ENCODE results near the gene UBD. TPM values are rescaled to one million over a fixed set of nuclear protein-coding genes. Genes with fewer than 3 reads are reported as not detected.

Gene UBD
- polyA plus RNA-seq = 10 to 100 TPM in 2 of 4 donors, 1 to 10 TPM in 1, not detected in 1; 4.6 to 20.0 (median 17.0) TPM
- long read RNA-seq, donor 1, transcript UBD-203 (2 exons, 1,087 nt) = major isoform, 49 of 54 reads
- long read RNA-seq, donor 1, partial matches to known transcripts = 0 of 54 reads
- long read RNA-seq, donor 1, other reads (novel, unspliced or antisense) = 5 of 54 reads
- long read RNA-seq, donor 2, partial matches to known transcripts = 0 of 3 reads
- long read RNA-seq, donor 2, other reads (novel, unspliced or antisense) = 0 of 3 reads
- long read RNA-seq, donor 3, transcript UBD-203 (2 exons, 1,087 nt) = major isoform, 19 of 19 reads
- long read RNA-seq, donor 3, partial matches to known transcripts = 0 of 19 reads
- long read RNA-seq, donor 3, other reads (novel, unspliced or antisense) = 0 of 19 reads
- long read RNA-seq, donor 4 = 0 reads
- long read RNA-seq, donor 5, partial matches to known transcripts = 0 of 4 reads
- long read RNA-seq, donor 5, other reads (novel, unspliced or antisense) = 0 of 4 reads
- long read RNA-seq, donor 6, transcript UBD-203 (2 exons, 1,087 nt) = major isoform, 6 of 6 reads
- long read RNA-seq, donor 6, partial matches to known transcripts = 0 of 6 reads
- long read RNA-seq, donor 6, other reads (novel, unspliced or antisense) = 0 of 6 reads
- long read RNA-seq, donor 7 = 0 reads
- long read RNA-seq, donor 8, partial matches to known transcripts = 0 of 1 reads
- long read RNA-seq, donor 8, other reads (novel, unspliced or antisense) = 0 of 1 reads
- long read RNA-seq, donor 9, partial matches to known transcripts = 0 of 2 reads
- long read RNA-seq, donor 9, other reads (novel, unspliced or antisense) = 0 of 2 reads
- long read RNA-seq, donor 10, transcript UBD-203 (2 exons, 1,087 nt) = major isoform, 19 of 19 reads
- long read RNA-seq, donor 10, partial matches to known transcripts = 0 of 19 reads
- long read RNA-seq, donor 10, other reads (novel, unspliced or antisense) = 0 of 19 reads

GRCh38 chr6:29559524-29560287 is at the start of gene UBD:
UBD (minus strand) TSS chr6:29559732; CDS start chr6:29559701, 31 bp downstream.
- WGBS, 3 donors = 36 to 61% (median 52%) methylated on average over 6 of the region's 6 CpGs
- H3K27ac ChIP-seq (ENCODE audit: low read depth in 1 of 3, low read length in 2 of 3) = no peak within 1 kb of the TSS
- H3K4me3 ChIP-seq (ENCODE audit: low read depth in 1 of 3, low read length in 3 of 3) = no peak within 1 kb of the TSS
- DNase-seq = peak in 1 of 2 donors; percentile 7
- FAIRE-seq = no peak
- H3K9me3 ChIP-seq (ENCODE audit: control insufficient read depth in 2 of 2, insufficient read depth in 1 of 2, low read depth in 1 of 2, low read length in 1 of 2) = no peaks in the 10 kb centered on the region
- no peaks in the 10 kb centered on the region for H3K36me3 ChIP-seq (ENCODE audit: control insufficient read depth in 3 of 3, insufficient read depth in 2 of 3, low read depth in 1 of 3, low read length in 3 of 3)
- H3K4me1 ChIP-seq (ENCODE audit: control insufficient read depth in 3 of 3, insufficient read depth in 2 of 3, low read depth in 1 of 3, low read length in 2 of 3) = no peaks in the 10 kb centered on the region
- peaks cover 0 to 11% (median 7%) of the 10 kb centered on the region in 3 donors for H3K27me3 ChIP-seq (ENCODE audit: control insufficient read depth in 3 of 3, insufficient read depth in 3 of 3, low read length in 3 of 3)

DNA sequence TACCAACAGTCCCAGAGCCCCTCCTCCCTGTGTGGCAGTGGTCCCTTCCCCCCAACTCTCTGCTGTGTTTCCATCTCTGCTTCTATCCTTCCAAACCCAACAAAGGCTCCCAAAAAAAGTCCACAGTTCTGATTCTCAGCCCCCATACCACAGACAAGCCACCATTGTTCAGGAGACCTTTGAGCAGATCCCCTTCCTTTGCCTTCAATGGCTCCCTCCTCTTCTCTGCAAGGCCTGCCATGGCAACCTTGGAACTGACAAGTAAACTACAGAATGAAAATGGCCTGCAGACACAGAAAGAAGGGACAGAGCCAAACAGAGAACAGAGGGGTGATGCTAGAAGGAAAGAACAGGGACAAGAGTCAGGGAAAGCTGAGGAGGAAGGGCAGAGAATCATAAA is 48.6 kb upstream of the UBD start:
- H3K4me1 ChIP-seq (ENCODE audit: control insufficient read depth in 3 of 3, insufficient read depth in 2 of 3, low read depth in 1 of 3, low read length in 2 of 3) = no peaks in the 10 kb centered on the region
- peaks cover 0 to 21% (median 0%) of the 10 kb centered on the region in 3 donors for H3K36me3 ChIP-seq (ENCODE audit: control insufficient read depth in 3 of 3, insufficient read depth in 2 of 3, low read depth in 1 of 3, low read length in 3 of 3)
- DNase-seq (no peak), FAIRE-seq (no peak)
- no peak overlapping the region for H3K4me3 ChIP-seq (ENCODE audit: low read depth in 1 of 3, low read length in 3 of 3)
- no peaks in the 10 kb centered on the region for H3K9me3 ChIP-seq (ENCODE audit: control insufficient read depth in 2 of 2, insufficient read depth in 1 of 2, low read depth in 1 of 2, low read length in 1 of 2)
- no peak overlapping the region for H3K27ac ChIP-seq (ENCODE audit: low read depth in 1 of 3, low read length in 2 of 3)
- H3K27me3 ChIP-seq (ENCODE audit: control insufficient read depth in 3 of 3, insufficient read depth in 3 of 3, low read length in 3 of 3) = no peaks in the 10 kb centered on the region

GRCh38 chr6:29603930-29604329 is 44.4 kb upstream of the UBD start:
- Histone ChIP-seq H3K4me3 (ENCODE audit: low read depth in 1 of 3, low read length in 3 of 3) (no peak overlapping the region), H3K27me3 (ENCODE audit: control insufficient read depth in 3 of 3, insufficient read depth in 3 of 3, low read length in 3 of 3) (no peaks in the 10 kb centered on the region), H3K27ac (ENCODE audit: low read depth in 1 of 3, low read length in 2 of 3) (no peak overlapping the region), H3K36me3 (ENCODE audit: control insufficient read depth in 3 of 3, insufficient read depth in 2 of 3, low read depth in 1 of 3, low read length in 3 of 3) (peaks cover 0 to 18% (median 0%) of the 10 kb centered on the region in 3 donors), H3K9me3 (ENCODE audit: control insufficient read depth in 2 of 2, insufficient read depth in 1 of 2, low read depth in 1 of 2, low read length in 1 of 2) (no peaks in the 10 kb centered on the region), H3K4me1 (ENCODE audit: control insufficient read depth in 3 of 3, insufficient read depth in 2 of 3, low read depth in 1 of 3, low read length in 2 of 3) (no peaks in the 10 kb centered on the region)
- WGBS, 3 donors = 65 to 81% (median 70%) methylated on average over 2 of the region's 2 CpGs
- DNase-seq (no peak), FAIRE-seq (no peak)

GRCh38 chr6:29603456-29603855 is 43.9 kb upstream of the UBD start:
- no peak for FAIRE-seq
- Histone ChIP-seq H3K4me3 (ENCODE audit: low read depth in 1 of 3, low read length in 3 of 3) (no peak overlapping the region), H3K9me3 (ENCODE audit: control insufficient read depth in 2 of 2, insufficient read depth in 1 of 2, low read depth in 1 of 2, low read length in 1 of 2) (no peaks in the 10 kb centered on the region), H3K27me3 (ENCODE audit: control insufficient read depth in 3 of 3, insufficient read depth in 3 of 3, low read length in 3 of 3) (no peaks in the 10 kb centered on the region), H3K27ac (ENCODE audit: low read depth in 1 of 3, low read length in 2 of 3) (no peak overlapping the region), H3K36me3 (ENCODE audit: control insufficient read depth in 3 of 3, insufficient read depth in 2 of 3, low read depth in 1 of 3, low read length in 3 of 3) (peaks cover 0 to 16% (median 0%) of the 10 kb centered on the region in 3 donors), H3K4me1 (ENCODE audit: control insufficient read depth in 3 of 3, insufficient read depth in 2 of 3, low read depth in 1 of 3, low read length in 2 of 3) (no peaks in the 10 kb centered on the region)
- no peak for DNase-seq
- WGBS, 3 donors = 84 to 93% (median 90%) methylated on average over 11 of the region's 11 CpGs

- Histone ChIP-seq H3K9me3 (ENCODE audit: control insufficient read depth in 2 of 2, insufficient read depth in 1 of 2, low read depth in 1 of 2, low read length in 1 of 2) (no peaks in the 10 kb centered on the region), H3K27me3 (ENCODE audit: control insufficient read depth in 3 of 3, insufficient read depth in 3 of 3, low read length in 3 of 3) (no peaks in the 10 kb centered on the region), H3K4me1 (ENCODE audit: control insufficient read depth in 3 of 3, insufficient read depth in 2 of 3, low read depth in 1 of 3, low read length in 2 of 3) (no peaks in the 10 kb centered on the region), H3K4me3 (ENCODE audit: low read depth in 1 of 3, low read length in 3 of 3) (no peak overlapping the region), H3K27ac (ENCODE audit: low read depth in 1 of 3, low read length in 2 of 3) (no peak overlapping the region), H3K36me3 (ENCODE audit: control insufficient read depth in 3 of 3, insufficient read depth in 2 of 3, low read depth in 1 of 3, low read length in 3 of 3) (peaks cover 0 to 15% (median 0%) of the 10 kb centered on the region in 3 donors)
- WGBS, 3 donors = 76 to 78% (median 77%) methylated on average over 11 to 12 of the region's 12 CpGs
- FAIRE-seq (no peak), DNase-seq (no peak)
These were observed 43.2 kb upstream of the UBD start for GRCh38 chr6:29602564-29603361.

GRCh38 chr6:29598172-29598747 is 38.7 kb upstream of the UBD start:
- no peak overlapping the region for H3K27ac ChIP-seq (ENCODE audit: low read depth in 1 of 3, low read length in 2 of 3)
- H3K4me1 ChIP-seq (ENCODE audit: control insufficient read depth in 3 of 3, insufficient read depth in 2 of 3, low read depth in 1 of 3, low read length in 2 of 3) = no peaks in the 10 kb centered on the region
- H3K27me3 ChIP-seq (ENCODE audit: control insufficient read depth in 3 of 3, insufficient read depth in 3 of 3, low read length in 3 of 3) = no peaks in the 10 kb centered on the region
- DNase-seq (no peak), FAIRE-seq (no peak)
- WGBS, 3 donors = 20 to 33% (median 27%) methylated on average over 2 of the region's 2 CpGs
- no peak overlapping the region for H3K4me3 ChIP-seq (ENCODE audit: low read depth in 1 of 3, low read length in 3 of 3)
- no peaks in the 10 kb centered on the region for H3K9me3 ChIP-seq (ENCODE audit: control insufficient read depth in 2 of 2, insufficient read depth in 1 of 2, low read depth in 1 of 2, low read length in 1 of 2)
- H3K36me3 ChIP-seq (ENCODE audit: control insufficient read depth in 3 of 3, insufficient read depth in 2 of 3, low read depth in 1 of 3, low read length in 3 of 3) = peaks cover 0 to under 1% (median 0%) of the 10 kb centered on the region in 3 donors

GRCh38 chr6:29597184-29597583 is 37.7 kb upstream of the UBD start:
- WGBS, 3 donors = 69 to 87% (median 86%) methylated on average over 2 of the region's 2 CpGs
- Histone ChIP-seq H3K36me3 (ENCODE audit: control insufficient read depth in 3 of 3, insufficient read depth in 2 of 3, low read depth in 1 of 3, low read length in 3 of 3) (no peaks in the 10 kb centered on the region), H3K4me3 (ENCODE audit: low read depth in 1 of 3, low read length in 3 of 3) (no peak overlapping the region), H3K27ac (ENCODE audit: low read depth in 1 of 3, low read length in 2 of 3) (no peak overlapping the region), H3K27me3 (ENCODE audit: control insufficient read depth in 3 of 3, insufficient read depth in 3 of 3, low read length in 3 of 3) (peaks cover 0 to 3% (median under 1%) of the 10 kb centered on the region in 3 donors), H3K9me3 (ENCODE audit: control insufficient read depth in 2 of 2, insufficient read depth in 1 of 2, low read depth in 1 of 2, low read length in 1 of 2) (no peaks in the 10 kb centered on the region), H3K4me1 (ENCODE audit: control insufficient read depth in 3 of 3, insufficient read depth in 2 of 3, low read depth in 1 of 3, low read length in 2 of 3) (no peaks in the 10 kb centered on the region)
- no peak for DNase-seq
- no peak for FAIRE-seq
